Keratinocyte (primary cell): Measurements from ENCODE around the gene WDR45B. TPM values are rescaled to one million over a fixed set of nuclear protein-coding genes. Genes with fewer than 3 reads are reported as not detected.
A peak's percentile ranks its signal among the peaks of the same experiment; 100 is the strongest.

Source experiments
- DNase-seq: peaks from one replicate; pipeline ENCODE4 v3.0.0-alpha.2; 2011; ENCODE audit warnings: low read depth, missing footprints, low spot score
- FAIRE-seq: peaks from 2 replicates; lab custom pipeline; 2011; peaks lifted over from hg19 to GRCh38; lab: Jason Lieb, UNC
- H2AFZ ChIP-seq: 2 replicates; pipeline ENCODE4 v1.6.0; 2012; ENCODE audit warnings: low read length, control low read depth, inconsistent platforms; ENCODE audit not compliant: control insufficient read depth
- H3K27ac ChIP-seq: 2 replicates; pipeline ENCODE4 v1.5.1; 2011; ENCODE audit warnings: low read length; ENCODE audit not compliant: control insufficient read depth, insufficient read depth
- H3K27me3 ChIP-seq: 3 replicates; pipeline ENCODE4 v1.6.0; 2011; ENCODE audit warnings: low read length; ENCODE audit not compliant: control insufficient read depth, insufficient read depth; ENCODE audit errors: extremely low read depth
- H3K36me3 ChIP-seq, 2 experiments: 2 replicates in 1 of 2; 3 replicates in 1 of 2; pipeline ENCODE4 v1.5.1; 2011; ENCODE audit warnings: low read length in 2 of 2, mild to moderate bottlenecking in 1 of 2; ENCODE audit not compliant: control insufficient read depth in 2 of 2, insufficient read depth in 2 of 2; ENCODE audit errors: extremely low read depth in 1 of 2
- H3K4me1 ChIP-seq: 3 replicates; pipeline ENCODE4 v1.5.1; 2011; ENCODE audit warnings: low read length; ENCODE audit not compliant: control insufficient read depth, insufficient read depth; ENCODE audit errors: extremely low read depth
- H3K4me2 ChIP-seq: 3 replicates; pipeline ENCODE4 v1.6.0; 2011; ENCODE audit warnings: low read depth, low read length; ENCODE audit not compliant: control insufficient read depth, insufficient read depth; ENCODE audit errors: extremely low read depth
- H3K4me3 ChIP-seq, 3 experiments: fragments of 200-600 bp in 1 of 3; sonication (generic) in 1 of 3; 2 replicates in 2 of 3; 3 replicates in 1 of 3; pipeline ENCODE4 v1.5.1; 2011 to 2016; ENCODE audit warnings: low read length in 3 of 3, mild to moderate bottlenecking in 3 of 3, control low read depth in 2 of 3, inconsistent platforms in 1 of 3, low read depth in 1 of 3, mixed read lengths in 1 of 3, mixed run types in 1 of 3, moderate library complexity in 1 of 3; ENCODE audit not compliant: control insufficient read depth in 2 of 3, insufficient read depth in 2 of 3; ENCODE audit errors: extremely low read depth in 1 of 3
- H3K79me2 ChIP-seq: 2 replicates; pipeline ENCODE4 v1.6.0; 2012; ENCODE audit warnings: low read length; ENCODE audit not compliant: control insufficient read depth, insufficient read depth
- H3K9ac ChIP-seq: 3 replicates; pipeline ENCODE4 v1.6.0; 2011; ENCODE audit warnings: low read length; ENCODE audit not compliant: control insufficient read depth, insufficient read depth; ENCODE audit errors: extremely low read depth
- H3K9me1 ChIP-seq: 3 replicates; pipeline ENCODE4 v1.6.0; 2011; ENCODE audit warnings: low read length; ENCODE audit not compliant: control insufficient read depth, insufficient read depth; ENCODE audit errors: extremely low read depth
- H3K9me3 ChIP-seq: 2 replicates; pipeline ENCODE4 v1.5.1; 2012; ENCODE audit warnings: low read depth, low read length; ENCODE audit not compliant: control insufficient read depth
- H4K20me1 ChIP-seq: 3 replicates; pipeline ENCODE4 v1.6.0; 2011; ENCODE audit warnings: low read length; ENCODE audit not compliant: control insufficient read depth, insufficient read depth; ENCODE audit errors: extremely low read depth
- EZH2 ChIP-seq: IDR thresholded peaks from one replicate; pipeline ENCODE4 v1.6.1; 2012; ENCODE audit warnings: inconsistent platforms, mild to moderate bottlenecking, low read length, moderate library complexity
- dilution Hi-C: fragments of 300-500 bp; cut with MboI; formaldehyde crosslinking; loops from one replicate; pipeline ENCODE4 v1.7.0; 2020; ENCODE audit warnings: low sequenced_read_pairs; ENCODE audit not compliant: extremely low pct_ligation_motif_present
- polyA plus RNA-seq, 5 experiments: library from polyadenylated mRNA; depleted of rRNA in 3 of 5; stranded (reverse) in 3 of 5; stranded (forward) in 1 of 5; unstranded in 1 of 5; fragments of >200 nt; gene quantifications; 1 replicate in 1 of 5; 2 replicates in 3 of 5; 3 replicates in 1 of 5; pipeline versions ENCODE4 v1.2.1 to v1.2.3, GENCODE V29; 2011 to 2012; ENCODE audit warnings: missing spikeins in 2 of 5, low read depth in 1 of 5, low replicate concordance in 1 of 5
- TF ChIP-seq, protein P1 (sequence below), 3 experiments: IDR thresholded peaks in 1 of 3; conservative IDR thresholded peaks in 1 of 3; optimal IDR thresholded peaks in 1 of 3; 2 replicates in 2 of 3; 3 replicates in 1 of 3; pipeline versions ENCODE3 to v1.5.1; 2011; ENCODE audit warnings: low read length in 3 of 3, mild to moderate bottlenecking in 3 of 3, moderate library complexity in 2 of 3, control low read depth in 1 of 3, inconsistent platforms in 1 of 3; ENCODE audit not compliant: insufficient read depth in 2 of 3; ENCODE audit errors: extremely low read depth in 1 of 3

WDR45B gene
- polyA plus RNA-seq, 1 donor (not counting 4 experiments of a cell fraction or from before 2014, with no cell fraction given): 77.2 TPM

DNA sequence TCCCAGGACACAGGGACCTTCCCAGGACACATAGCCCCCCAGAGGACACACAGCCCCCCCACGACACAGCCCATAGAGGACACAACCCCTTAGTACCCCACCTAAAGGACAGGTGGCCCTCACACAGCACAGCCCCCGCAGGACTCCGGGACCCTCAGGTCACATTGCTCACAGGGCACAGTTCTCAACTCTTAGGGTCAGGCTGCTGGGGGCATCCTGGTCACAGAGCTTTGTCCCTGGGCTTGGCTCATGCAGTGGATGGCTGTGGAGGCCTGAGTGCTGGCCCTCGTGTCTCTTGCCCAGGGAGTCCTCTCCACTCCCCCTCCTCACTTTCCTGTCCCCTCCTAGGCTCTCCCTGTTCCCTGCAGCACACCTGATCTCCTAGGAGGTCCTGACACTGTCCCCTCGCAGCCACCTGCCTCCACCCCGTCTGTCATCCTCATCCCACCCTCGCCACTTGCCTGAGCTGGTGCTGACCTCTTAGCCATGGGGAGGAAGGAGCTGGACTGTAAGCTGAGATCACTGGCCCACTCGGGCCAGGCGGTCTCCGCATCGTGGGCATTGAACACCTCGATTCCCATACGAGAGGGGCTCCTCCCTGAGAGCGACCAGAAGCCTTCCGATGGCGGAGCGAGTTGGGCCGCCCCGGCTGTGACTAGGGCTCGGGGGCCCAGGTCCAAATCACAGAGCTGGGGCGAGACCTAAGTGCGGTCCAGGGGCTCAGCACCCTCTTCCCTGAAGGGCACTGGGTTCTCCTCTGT lies 1.4 kb upstream of the WDR45B start:
- Histone ChIP-seq H3K4me2 (no peak overlapping the region), H2AFZ (no peak overlapping the region), H3K79me2 (peaks cover 35% of the 10 kb centered on the region), H3K9ac (no peak overlapping the region), H3K27me3 (no peaks in the 10 kb centered on the region), H3K9me3 (no peaks in the 10 kb centered on the region), H3K36me3 (peaks cover 0 to under 1% of the 10 kb centered on the region in 2 experiments), H3K9me1 (no peaks in the 10 kb centered on the region), H4K20me1 (peaks cover 14% of the 10 kb centered on the region), H3K27ac (no peak overlapping the region), H3K4me1 (peaks cover 10% of the 10 kb centered on the region), H3K4me3 (no peak overlapping the region)
- TF ChIP-seq, protein P1, sequence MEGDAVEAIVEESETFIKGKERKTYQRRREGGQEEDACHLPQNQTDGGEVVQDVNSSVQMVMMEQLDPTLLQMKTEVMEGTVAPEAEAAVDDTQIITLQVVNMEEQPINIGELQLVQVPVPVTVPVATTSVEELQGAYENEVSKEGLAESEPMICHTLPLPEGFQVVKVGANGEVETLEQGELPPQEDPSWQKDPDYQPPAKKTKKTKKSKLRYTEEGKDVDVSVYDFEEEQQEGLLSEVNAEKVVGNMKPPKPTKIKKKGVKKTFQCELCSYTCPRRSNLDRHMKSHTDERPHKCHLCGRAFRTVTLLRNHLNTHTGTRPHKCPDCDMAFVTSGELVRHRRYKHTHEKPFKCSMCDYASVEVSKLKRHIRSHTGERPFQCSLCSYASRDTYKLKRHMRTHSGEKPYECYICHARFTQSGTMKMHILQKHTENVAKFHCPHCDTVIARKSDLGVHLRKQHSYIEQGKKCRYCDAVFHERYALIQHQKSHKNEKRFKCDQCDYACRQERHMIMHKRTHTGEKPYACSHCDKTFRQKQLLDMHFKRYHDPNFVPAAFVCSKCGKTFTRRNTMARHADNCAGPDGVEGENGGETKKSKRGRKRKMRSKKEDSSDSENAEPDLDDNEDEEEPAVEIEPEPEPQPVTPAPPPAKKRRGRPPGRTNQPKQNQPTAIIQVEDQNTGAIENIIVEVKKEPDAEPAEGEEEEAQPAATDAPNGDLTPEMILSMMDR (optimal IDR thresholded peaks at IDR 0.05 in 1 of 3, IDR thresholded peaks at IDR 0.05 in 1 of 3, conservative IDR thresholded peaks at IDR 0.05 in 1 of 3; ENCODE audit: extremely low read depth in 1 of 3, insufficient read depth in 2 of 3, low read length in 3 of 3): no peak
- TF ChIP-seq EZH2: no peak
- dilution Hi-C loops: no loop called here
- FAIRE-seq (no peak), DNase-seq (no peak)

DNA sequence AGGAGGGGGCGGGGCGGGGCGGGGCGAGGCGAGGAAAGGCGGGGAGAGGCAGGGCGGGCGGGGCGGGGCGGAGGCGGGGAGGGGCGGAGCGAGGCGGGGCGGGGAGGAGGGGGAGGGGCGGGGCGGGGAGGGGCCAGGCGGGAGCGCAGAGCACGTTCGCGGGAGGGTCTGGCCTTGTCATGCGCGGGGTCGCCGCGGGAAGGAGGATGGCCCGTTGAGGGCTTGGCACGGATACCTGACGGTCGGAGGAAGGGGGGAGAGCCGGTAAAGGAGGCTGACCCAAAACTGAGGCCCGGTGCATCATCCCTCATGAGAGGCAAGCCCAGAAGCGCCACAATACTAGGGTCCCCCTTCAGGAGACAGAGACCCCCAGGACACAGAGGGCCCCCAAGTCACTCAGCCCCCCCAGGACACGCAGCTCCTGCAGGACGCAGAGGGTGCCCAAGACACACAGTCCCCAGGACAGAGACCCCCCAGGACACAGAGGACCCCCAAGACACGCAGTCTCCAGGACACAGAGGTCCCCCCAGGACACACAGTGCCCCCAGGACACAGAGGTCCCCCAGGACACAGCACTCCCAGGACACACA lies 593 bp upstream of the WDR45B start:
- Histone ChIP-seq H3K36me3 (peaks cover 4 to 9% of the 10 kb centered on the region in 2 experiments), H3K9ac (peak overlapping the region; percentile 9), H3K4me3 (peak overlapping the region; percentile 32 to 43 (median 37)), H3K27me3 (no peaks in the 10 kb centered on the region), H4K20me1 (peaks cover 17% of the 10 kb centered on the region), H3K9me3 (no peaks in the 10 kb centered on the region), H3K4me2 (peak overlapping the region; percentile 66), H3K9me1 (no peaks in the 10 kb centered on the region), H2AFZ (peak overlapping the region; percentile 76), H3K79me2 (peaks cover 44% of the 10 kb centered on the region), H3K27ac (no peak overlapping the region), H3K4me1 (peaks cover 10% of the 10 kb centered on the region)
- FAIRE-seq (no peak), DNase-seq (no peak)
- TF ChIP-seq, protein P1 (optimal IDR thresholded peaks at IDR 0.05 in 1 of 3, IDR thresholded peaks at IDR 0.05 in 1 of 3, conservative IDR thresholded peaks at IDR 0.05 in 1 of 3; ENCODE audit: extremely low read depth in 1 of 3, insufficient read depth in 2 of 3, low read length in 3 of 3): no peak
- no peak for TF ChIP-seq EZH2
- dilution Hi-C loops: no loop called here
